ENCODE data around the gene ZP4.

Gene ZP4

DNA sequence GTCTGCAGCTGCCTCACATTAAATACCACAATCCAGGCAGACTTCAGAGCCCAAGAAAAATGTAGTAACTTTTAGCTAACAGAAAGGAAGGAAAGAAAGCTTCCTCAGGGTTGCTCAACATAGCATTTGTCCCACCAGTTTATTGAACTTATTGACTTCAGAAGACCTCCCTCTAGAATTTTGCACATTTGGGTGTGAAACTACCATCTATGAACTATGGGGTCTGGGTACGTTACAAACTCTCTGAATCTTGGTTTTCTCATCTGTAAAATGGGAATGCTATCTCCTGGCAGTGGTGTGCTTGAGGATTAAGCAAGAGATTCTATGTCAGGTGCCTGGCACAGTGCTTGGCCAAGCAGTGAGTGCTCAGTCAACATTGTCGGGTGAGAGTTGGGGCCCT lies at the start of gene ZP4:
TSS of gene ZP4 (minus strand) at position 101 of the 400 bp plus-strand sequence. CDS start 287 bp downstream, outside the sequence.
- DNase-seq: no peak

GRCh38 chr1:237938553-237938952 lies 47.8 kb upstream of the ZP4 start:
- no peak for DNase-seq

DNA sequence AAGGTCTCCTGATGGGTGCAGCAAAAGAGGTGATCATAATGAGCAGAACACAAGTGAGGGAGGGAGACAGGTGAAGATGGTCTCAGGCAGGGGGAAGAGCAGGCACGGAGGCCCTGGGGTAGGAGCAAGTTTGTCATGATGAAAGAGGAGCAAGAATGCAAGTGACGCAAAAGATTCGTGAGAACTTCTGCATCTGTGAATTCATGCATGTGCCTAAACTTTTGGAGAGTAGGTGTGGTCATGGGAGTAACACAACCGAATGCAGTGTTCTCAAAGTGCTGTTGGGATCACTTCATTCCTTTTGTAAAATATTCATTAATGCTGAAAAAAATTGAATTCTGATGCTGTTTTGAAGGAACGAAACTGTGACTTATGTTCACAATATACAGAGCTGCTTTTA lies 47.3 kb upstream of the ZP4 start:
- DNase-seq: no peak

- DNase-seq: peak; percentile 64
These were observed 42.1 kb upstream of the ZP4 start for GRCh38 chr1:237932816-237933215.

DNA sequence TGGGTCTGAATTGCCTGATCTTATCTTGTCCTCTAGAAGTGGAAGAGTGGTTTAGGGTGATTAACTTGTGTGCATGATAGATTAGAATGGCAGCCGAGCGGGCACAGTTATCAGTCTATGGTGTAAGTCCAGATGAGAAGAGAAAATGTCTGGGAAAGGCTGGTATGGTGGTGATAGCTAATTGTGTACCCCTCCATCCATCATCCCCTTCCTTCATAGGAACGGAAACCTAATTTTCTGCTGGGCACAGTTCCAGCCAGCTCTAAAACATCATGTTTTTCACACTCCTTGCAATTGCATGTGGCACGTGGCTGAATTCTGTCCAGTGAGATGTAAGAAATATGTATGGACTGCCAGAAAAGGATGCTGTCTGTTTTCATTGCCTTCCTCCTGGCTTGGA lies 40.9 kb upstream of the ZP4 start:
- no peak for DNase-seq

- no peak for DNase-seq
These were observed 36.5 kb upstream of the ZP4 start for GRCh38 chr1:237927198-237927597.

GRCh38 chr1:237921306-237921705 lies 30.6 kb upstream of the ZP4 start:
- DNase-seq: no peak

DNA sequence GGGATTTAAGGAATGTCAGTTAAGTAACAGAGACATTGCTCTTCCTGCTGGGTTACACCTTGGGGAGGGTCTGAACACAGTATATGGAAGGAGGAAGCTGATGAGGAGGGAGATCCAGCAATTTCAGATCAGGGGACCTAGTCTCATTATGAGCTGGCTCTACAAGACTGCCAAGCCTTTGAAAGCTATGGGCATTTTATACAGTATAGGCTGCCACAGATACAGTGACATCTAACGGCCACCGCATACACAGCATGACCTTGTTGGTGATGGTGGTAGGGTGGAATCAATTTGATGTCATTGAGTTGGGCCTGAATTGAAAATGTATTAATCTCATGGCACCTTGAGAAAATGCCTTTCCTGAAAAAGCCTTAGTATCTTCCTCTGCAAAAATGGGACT lies 22.6 kb upstream of the ZP4 start:
- no peak for DNase-seq

GRCh38 chr1:237911911-237912310 lies 21.2 kb upstream of the ZP4 start:
- DNase-seq: no peak

DNA sequence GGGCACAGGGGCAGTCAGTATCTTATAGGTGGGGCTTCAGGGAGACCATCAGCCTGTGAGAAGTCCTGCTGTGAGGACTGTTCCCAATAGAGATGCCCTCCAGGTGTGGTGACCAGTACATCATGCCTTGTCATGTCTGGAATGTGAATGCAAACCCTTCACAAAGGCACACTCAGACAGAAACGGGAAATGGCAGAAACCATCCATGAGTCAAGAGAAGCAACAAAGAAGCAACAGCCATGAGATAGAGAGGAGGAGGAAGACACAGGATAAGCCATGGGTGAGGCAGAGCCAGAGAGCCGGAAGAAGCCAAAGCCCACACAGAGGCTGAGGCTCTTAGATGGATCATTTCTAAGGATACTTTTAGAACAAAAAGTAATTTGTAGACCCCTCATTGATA lies 20.1 kb upstream of the ZP4 start:
- no peak for DNase-seq

DNA sequence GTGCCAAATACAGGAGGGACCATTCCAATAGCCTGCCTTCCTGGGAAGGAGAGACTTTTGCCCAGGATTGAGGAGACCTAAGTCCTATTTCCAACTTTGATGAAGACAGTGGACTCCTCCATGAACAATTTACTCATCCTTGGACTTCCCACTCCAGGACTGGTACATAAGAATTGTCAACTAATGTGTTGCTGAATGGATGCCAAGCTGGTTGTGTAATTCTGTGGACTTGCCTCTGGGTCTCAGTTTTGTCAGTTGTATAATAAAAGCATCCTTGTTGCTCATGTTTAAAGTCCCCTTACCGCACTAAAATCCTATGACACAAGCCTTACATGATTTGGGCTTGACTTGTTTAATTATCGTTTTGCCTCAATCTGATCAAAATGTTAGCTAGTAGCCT lies 13.2 kb upstream of the ZP4 start:
- no peak for DNase-seq

GRCh38 chr1:237902960-237903743 lies 12.4 kb upstream of the ZP4 start:
- no peak for DNase-seq

- DNase-seq: peak; percentile 3
These were observed 10.7 kb upstream of the ZP4 start for GRCh38 chr1:237901299-237901934.

DNA sequence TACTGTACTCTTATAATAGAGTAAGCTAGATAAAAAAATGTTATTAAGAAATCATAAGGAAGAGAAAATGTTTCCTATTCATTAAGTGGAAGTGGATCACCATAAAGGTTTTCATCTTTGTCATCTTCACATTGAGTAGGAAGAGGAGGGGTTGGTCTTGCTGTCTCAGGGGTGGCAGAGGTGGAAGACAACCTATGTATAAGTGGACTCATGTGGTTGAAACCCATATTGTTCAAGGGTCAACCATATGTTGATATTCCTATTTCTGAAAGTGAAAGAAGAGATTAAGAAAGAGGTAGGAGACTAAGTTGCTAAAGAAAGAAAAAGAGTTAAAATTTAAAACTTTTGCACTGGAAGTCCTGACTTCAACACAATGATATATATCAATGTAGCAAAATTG lies 4.9 kb upstream of the ZP4 start:
- no peak for DNase-seq

- no peak for DNase-seq
These were observed 3.4 kb upstream of the ZP4 start for GRCh38 chr1:237894131-237894530.

DNA sequence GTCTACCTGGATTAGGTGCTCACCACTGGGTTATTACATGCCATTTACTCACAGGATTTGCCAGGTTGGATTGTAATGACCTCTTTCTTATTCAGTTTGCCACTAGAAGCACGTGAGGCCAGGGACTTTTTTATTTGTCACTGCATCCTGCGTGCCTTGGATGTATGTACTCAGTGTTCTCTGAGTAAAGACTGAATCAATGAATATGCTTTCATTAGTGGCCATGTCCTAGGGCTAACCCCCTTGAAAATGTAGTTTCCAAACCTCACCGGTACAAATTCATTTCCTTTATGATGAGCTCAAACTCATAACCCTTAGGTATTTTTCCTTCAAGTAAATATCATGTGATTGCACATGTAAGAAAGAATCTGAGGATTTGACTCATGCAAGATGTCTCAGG lies 1.3 kb upstream of the ZP4 start:
- DNase-seq: no peak

DNA sequence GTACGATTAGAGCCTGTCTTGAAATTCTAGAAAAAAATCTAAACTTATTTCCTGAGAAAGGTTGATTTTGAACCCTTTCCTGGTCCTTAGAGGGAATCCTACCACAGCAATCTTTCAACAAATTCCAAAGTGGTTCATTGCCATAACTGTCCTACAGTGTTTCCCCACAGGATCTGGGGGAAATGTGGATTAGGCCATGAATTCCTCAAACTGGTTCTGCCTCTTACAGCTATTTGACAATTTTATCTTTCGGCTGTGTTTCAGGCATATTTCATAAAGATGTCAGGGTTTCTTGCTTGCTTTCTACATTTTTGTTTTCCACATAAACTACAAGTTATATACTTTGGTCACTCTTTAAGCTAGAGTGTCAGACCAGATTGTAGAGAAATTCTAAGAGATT lies 544 bp upstream of the ZP4 start:
- no peak for DNase-seq

DNA sequence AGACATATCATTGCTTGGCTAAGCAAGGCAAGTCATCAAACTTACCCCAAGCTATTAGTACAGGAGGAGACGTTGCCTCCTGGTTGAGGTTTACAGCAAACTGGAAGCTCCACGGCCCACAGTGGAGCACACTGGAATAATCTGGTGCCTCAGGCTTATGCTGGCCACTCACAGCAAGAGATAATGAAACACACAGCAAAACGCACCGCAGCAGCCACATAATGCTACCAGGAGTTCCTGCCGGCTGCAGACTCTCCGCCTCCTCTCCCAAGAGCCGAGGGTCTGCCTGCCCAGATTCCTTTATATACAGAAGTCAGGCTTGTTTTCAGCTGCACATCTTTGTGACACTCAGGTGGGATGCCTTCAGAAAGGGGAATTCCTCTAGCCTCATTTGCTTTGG lies 306 bp downstream of the ZP4 start:
- DNase-seq: no peak

- DNase-seq: no peak
These were observed 2.6 kb downstream of the ZP4 start for GRCh38 chr1:237888143-237888542.

- no peak for DNase-seq
These were observed 3.2 kb downstream of the ZP4 start for GRCh38 chr1:237887542-237887941.

- no peak for DNase-seq
These were observed 6.5 kb downstream of the ZP4 start for GRCh38 chr1:237884237-237884636.

DNA sequence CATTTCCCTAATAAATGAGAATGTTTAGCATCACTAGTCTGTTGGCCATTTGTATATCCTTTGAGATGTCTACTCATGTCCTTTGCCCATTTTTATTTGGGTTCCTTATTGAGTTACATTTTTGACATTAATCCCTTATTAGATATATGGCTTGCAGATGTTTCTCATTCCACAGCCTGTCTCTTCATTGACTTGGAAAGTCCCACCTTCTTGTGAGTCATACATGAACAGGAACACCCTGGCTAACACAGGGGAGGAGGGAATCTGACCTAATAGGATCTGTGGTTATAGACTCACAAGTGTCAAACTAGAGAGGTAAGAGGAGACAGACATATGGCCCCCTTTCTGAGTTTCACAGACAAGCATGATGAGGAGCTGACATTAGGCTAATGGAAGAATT lies 11.5 kb downstream of the ZP4 start:
- peak; percentile 88 for DNase-seq

GRCh38 chr1:237878406-237878805 lies 12.3 kb downstream of the ZP4 start:
- DNase-seq: no peak

DNA sequence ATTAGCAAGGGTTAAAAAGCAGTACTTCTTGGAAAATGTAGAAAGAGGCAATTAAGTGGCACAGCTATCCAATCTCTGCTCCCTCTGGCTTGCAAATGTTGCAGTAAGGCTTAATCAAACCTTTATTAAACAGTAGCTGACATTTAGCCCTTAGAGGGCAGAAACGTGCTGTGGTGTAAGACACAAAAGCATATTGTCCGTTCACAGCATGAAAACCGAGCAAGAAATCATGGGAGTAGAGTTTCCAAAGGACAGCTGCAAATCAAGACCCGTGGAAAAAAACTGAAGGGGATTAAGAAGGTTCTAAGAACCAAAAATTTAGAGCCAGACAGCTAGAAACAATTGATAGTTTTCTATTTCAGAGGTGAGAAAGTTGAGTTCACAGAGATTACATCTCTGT lies 13.1 kb downstream of the ZP4 start:
- DNase-seq: peak; percentile 26

DNA sequence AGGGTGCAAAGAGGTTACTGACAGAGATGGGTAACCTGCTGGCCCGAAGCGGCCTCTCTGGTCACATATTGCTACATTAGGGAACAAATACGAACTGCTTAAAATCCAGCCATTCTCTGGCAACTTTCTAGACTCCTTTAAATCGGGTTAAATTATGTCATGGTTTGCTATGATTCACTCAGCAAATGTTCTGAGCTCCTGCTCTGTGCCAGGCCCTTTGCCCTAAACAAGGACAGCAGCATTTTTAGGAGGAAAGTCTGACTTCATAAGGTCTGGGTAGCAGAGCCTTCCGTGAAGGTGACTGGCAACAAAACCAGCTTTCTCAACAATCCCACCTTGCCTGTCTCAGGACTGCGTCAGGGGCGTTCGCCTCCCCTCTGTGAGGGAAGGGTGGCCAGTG lies 15.4 kb downstream of the ZP4 start:
- no peak for DNase-seq

Data from fibroblast of upper back skin (primary cell).